Diencephalon (tissue), 1 donor: ENCODE results near the gene MMP24. TPM values are rescaled to one million over a fixed set of nuclear protein-coding genes. Genes with fewer than 3 reads are reported as not detected.

ENCODE experiments used
- small RNA-seq: library from RNA; depleted of rRNA; stranded (forward); fragments of <200 nt; gene quantifications from one replicate; pipeline ENCODE3, GENCODE V24; 2014
- total RNA-seq: library from RNA; depleted of rRNA; stranded (reverse); fragments of >200 nt; gene quantifications from one replicate; pipeline ENCODE4 v1.2.3, GENCODE V29; 2014

Gene MMP24
- total RNA-seq, result 80.5 TPM

DNA sequence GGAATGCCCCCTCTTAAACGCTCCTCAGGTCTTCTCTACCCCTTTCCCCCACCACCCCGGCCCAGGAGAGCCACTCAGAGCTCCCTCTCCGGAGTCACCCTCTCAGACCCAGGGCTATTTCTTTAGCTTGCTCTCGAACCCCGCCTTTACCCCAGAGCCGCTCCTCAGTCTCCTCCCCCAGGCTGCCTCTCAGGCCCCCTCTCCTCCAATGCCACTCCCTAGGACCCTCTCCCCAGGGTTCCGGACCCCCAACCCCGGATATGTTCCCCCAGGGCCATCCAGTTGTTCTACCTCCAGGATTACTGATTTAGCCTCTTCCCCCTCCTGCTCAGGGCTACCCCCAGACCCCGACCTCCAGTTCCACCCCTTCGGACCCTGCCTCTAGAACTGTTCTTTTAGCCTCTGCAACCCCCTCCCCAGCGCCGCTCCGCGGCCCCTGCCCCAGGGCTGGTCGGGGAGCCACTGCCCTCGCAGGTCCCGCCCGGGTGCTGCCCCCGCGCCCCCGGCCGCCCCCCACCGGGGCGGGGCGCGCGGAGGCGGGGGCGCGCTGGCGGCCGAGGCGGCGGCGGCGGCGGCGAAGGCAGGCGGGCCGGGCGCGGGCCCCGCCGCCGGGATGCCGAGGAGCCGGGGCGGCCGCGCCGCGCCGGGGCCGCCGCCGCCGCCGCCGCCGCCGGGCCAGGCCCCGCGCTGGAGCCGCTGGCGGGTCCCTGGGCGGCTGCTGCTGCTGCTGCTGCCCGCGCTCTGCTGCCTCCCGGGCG lies at the start of gene MMP24:
TSS of gene MMP24 (plus strand) at position 565 of the 758 bp plus-strand sequence. CDS start at position 614, 49 bp downstream.

GRCh38 chr20:35277531-35278395 lies 51.3 kb downstream of the MMP24 start, which contains the start of gene MMP24OS:
TSS of gene MMP24OS (minus strand) at chr20:35278122. CDS start at chr20:35277929, 193 bp downstream.

DNA sequence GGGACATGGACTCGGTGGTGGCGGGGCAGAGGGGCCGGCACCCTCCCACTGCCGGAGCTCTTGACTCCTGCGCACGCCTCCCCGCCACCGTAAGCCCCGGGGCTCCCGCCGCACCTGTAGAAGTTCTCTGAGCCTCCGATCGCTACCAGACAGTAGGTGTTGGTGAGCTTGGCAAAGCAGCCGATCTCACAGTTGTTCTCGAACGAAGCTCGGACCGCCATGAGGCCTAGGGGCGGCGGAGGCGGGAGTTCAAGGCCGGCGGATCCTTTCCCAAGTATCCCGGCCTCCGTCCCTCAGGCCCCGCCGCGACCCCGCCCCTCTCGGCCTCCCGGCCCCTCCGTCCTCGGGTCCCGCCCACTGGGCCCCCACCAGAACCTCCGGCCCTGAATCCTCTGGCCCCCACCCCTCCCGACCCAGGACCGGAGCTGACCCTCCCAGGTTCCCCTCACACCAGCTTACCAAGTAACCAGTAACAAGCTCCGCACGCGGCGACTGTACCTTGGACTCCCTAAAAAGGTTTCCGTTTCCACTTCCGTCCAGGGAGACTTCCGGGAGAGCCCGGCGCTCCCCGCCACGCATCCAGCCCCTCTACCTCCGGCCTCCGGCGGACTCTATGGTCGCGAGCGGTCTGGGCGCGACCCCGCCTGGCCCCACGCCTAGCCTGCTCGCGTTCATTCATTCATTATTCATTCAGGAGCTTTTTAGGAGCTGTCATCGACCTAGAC lies 57.9 kb downstream of the MMP24 start, which contains the start of gene EIF6:
TSS of gene EIF6 (minus strand) at position 506 of the 725 bp plus-strand sequence. CDS start at position 221, 285 bp downstream.

DNA sequence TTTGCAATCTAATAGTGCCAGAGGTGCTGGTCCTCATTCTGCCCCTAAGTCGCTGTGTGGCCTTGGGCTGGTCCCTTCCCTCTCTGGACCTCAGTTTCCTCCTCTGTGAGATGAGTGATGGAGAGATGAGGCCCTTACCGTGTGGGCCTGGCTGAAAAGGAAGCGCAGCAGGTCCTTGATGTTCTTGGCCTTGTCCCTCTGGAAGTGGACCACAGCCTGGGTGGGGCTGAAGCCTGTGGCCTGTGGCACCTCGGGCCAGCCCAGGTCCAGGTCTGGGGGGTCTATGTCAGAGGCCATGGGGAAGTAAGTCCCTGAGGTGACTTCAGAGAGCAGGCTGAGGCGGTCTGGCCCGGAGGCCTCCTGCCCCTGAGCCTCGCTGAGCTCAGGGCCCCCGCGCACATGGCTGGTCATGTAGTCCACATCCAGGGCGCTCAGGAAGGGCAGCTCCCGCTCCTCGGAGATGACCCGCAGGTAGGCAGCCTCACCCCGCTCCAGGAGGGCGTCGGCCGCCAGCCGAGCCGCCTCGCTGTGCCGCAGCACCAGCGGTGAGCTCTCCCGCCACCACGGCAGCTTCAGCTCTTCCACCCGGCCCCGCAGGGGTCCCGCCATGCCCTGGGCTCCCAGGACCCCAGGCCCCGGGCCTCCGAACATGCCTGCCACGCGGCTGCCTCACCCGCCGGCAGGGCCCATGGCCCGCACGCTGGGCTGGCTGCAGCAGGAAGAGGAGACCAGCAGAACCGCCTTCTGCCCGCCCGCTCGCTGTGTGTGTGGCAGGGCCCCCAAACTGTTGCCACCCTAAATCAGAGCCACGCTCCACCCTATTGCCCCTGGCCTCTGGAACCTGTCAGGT lies 65.4 kb downstream of the MMP24 start, which contains the start of gene FAM83C:
TSS of gene FAM83C (minus strand) at position 772 of the 850 bp plus-strand sequence. CDS start at position 651, 121 bp downstream.

Small RNA genes within 50 kb of the gene (small RNA-seq; reads per million reads assigned to genes)
- gene MT1P3 (not detected), gene RNA5SP483 (not detected)

Other genes starting within 250 kb of the MMP24 start
- gene TRPC4AP, start 133.9 kb upstream of the MMP24 start, total RNA-seq, result 76.1 TPM
- 12.0 TPM for gene EDEM2, start 79.4 kb upstream of the MMP24 start, total RNA-seq
- 10.4 TPM for gene PROCR, start 54.6 kb upstream of the MMP24 start, total RNA-seq
- 4.4 TPM for gene MMP24OS, start 51.4 kb downstream of the MMP24 start, total RNA-seq
- gene EIF6, start 58.1 kb downstream of the MMP24 start, total RNA-seq, result 56.1 TPM
- not detected for gene FAM83C, start 65.7 kb downstream of the MMP24 start, total RNA-seq
- gene UQCC1, start 185.3 kb downstream of the MMP24 start, total RNA-seq, result 36.7 TPM
- 0.92 TPM for gene GDF5, start 211.5 kb downstream of the MMP24 start, total RNA-seq
- 24.7 TPM for gene CEP250, start 228.9 kb downstream of the MMP24 start, total RNA-seq